HG03457 (cell line): ENCODE results near the gene GLYATL1B.

Experiments used
- ATAC-seq: cut with Tn5 transposase; IDR thresholded peaks from one replicate; pipeline ENCODE4 v1.9.1; 2021; ENCODE audit warnings: moderate number of reproducible peaks; ENCODE audit not compliant: unreplicated experiment

Gene GLYATL1B

DNA sequence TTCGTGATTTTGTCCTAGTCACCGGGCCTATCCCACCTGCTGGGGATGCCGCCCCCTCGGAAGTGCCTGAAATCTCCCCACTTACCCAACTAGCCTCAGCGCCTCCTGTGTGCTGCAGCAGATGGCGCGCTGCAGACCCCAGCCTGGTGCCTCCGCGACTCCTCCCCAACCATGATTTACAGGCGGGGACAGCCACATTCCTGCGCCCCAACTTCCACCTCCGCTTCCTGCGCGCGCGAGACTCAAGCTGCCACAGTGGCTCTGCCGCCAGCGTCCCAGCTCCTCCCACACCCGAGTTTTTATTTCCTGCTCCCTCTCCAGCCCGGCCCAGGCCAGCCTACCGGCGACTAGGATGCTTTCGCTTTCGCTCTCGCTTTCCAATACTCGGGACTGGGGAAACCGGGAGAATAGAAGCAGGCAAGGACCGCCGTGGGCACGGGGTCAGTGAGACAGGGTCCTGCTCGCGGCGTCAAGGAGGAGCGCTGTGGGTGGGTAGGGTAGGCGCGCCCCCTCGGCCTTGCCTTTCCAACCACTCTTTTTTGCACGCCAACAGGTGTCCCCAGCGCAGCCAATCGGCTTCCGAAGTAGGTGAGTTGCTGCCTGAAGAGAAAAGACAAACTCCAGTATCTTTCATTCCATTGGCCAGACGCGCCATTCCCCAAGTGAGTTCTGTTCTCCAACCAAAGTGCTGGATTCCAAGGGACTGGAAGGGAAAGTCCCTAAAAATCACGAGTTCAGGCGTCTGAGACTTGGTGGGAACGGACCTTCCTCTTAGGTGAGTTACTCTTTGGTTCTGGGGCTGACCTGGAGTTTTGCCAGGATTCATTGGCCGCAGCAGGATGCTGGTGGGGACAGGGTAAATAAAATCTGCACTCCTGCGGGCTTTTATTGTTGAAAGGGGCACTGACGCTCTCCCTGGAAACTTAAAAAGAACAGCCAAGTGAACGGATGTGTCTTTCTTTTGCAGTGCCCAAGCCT lies 56.7 kb downstream of the GLYATL1B start, which contains the start of gene FAM111A:
TSS of gene FAM111A (plus strand) at position 327 of the 978 bp plus-strand sequence. CDS start 6,017 bp downstream, outside the sequence.
- peak; percentile 69 for ATAC-seq

DNA sequence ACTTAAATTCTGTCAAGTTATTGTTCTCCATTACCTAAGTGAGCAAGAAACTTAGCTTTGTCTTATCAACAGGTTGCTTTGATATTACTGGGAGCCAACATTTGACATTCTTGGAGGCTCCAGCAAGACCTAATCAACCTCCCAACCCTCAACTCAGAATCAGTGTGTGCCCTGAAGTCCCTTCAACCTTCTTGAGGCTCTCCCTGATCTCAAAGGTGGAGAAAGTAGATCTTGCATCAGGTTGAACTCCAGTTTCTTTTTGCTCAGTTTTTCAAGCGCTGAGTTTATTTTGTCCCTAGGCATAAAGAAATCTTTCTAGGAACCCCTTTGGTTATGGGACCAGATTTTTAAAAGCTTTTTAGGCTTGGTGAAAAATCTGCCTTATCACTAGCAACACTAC lies 58.0 kb downstream of the GLYATL1B start:
- no peak for ATAC-seq
